Right renal pelvis (tissue), 4 donors: ENCODE results near the gene LARP4B. TPM values are rescaled to one million over a fixed set of nuclear protein-coding genes. Genes with fewer than 3 reads are reported as not detected.

Experiments used
- DNase-seq, 4 donors: peaks; one replicate each; pipeline ENCODE4 v3.0.0-alpha.2; 2013; ENCODE audit warnings: low read depth in 4 of 4, low spot score in 3 of 4, missing footprints in 1 of 4
- polyA plus RNA-seq, 4 donors: library from polyadenylated mRNA; unstranded; fragments of 120-200 nt; gene quantifications; one replicate each; pipeline ENCODE4 v1.2.1, GENCODE V29; 2013; ENCODE audit not compliant: insufficient read length in 4 of 4

Gene LARP4B
- polyA plus RNA-seq, 4 donors: 41.9 to 49.4 (median 43.0) TPM

- DNase-seq: no peak
These were observed 59.5 kb downstream of the LARP4B start for GRCh38 chr10:871951-872403.

GRCh38 chr10:870564-871166 is 60.8 kb downstream of the LARP4B start:
- no peak for DNase-seq

GRCh38 chr10:869171-869570 is 62.3 kb downstream of the LARP4B start:
- no peak for DNase-seq

GRCh38 chr10:867807-868206 is 63.7 kb downstream of the LARP4B start:
- no peak for DNase-seq

GRCh38 chr10:866577-866941 is 64.9 kb downstream of the LARP4B start:
- no peak for DNase-seq

- no peak for DNase-seq
These were observed 65.5 kb downstream of the LARP4B start for GRCh38 chr10:865924-866576.

- DNase-seq: no peak
These were observed 66.2 kb downstream of the LARP4B start for GRCh38 chr10:865257-865656.

GRCh38 chr10:860519-860918 is 71.0 kb downstream of the LARP4B start:
- DNase-seq: no peak

GRCh38 chr10:856416-857157 is 74.9 kb downstream of the LARP4B start:
- DNase-seq: no peak

GRCh38 chr10:855671-856070 is 75.8 kb downstream of the LARP4B start:
- DNase-seq: no peak

- DNase-seq: no peak
These were observed 76.4 kb downstream of the LARP4B start for GRCh38 chr10:855079-855478.

- DNase-seq: no peak
These were observed 78.5 kb downstream of the LARP4B start for GRCh38 chr10:853017-853416.

- no peak for DNase-seq
These were observed 79.1 kb downstream of the LARP4B start for GRCh38 chr10:852386-852785.

- DNase-seq: no peak
These were observed 79.6 kb downstream of the LARP4B start for GRCh38 chr10:851901-852300.

GRCh38 chr10:850093-850492 is 81.4 kb downstream of the LARP4B start:
- no peak for DNase-seq

GRCh38 chr10:847868-848267 is 83.6 kb downstream of the LARP4B start:
- no peak for DNase-seq

- no peak for DNase-seq
These were observed 85.3 kb downstream of the LARP4B start for GRCh38 chr10:846126-846685.

- DNase-seq: no peak
These were observed 86.0 kb downstream of the LARP4B start for GRCh38 chr10:845526-845925.

GRCh38 chr10:844552-844951 is 87.0 kb downstream of the LARP4B start:
- no peak for DNase-seq

GRCh38 chr10:843703-844102 is 87.8 kb downstream of the LARP4B start:
- DNase-seq: no peak

- DNase-seq: no peak
These were observed 88.7 kb downstream of the LARP4B start for GRCh38 chr10:842795-843194.

GRCh38 chr10:841535-841934 is 90.0 kb downstream of the LARP4B start:
- no peak for DNase-seq
